G401 (cell line): ENCODE data around the gene LRRC7. TPM values are rescaled to one million over a fixed set of nuclear protein-coding genes. Genes with fewer than 3 reads are reported as not detected.

Experiments
- DNase-seq: peaks from one replicate; pipeline ENCODE4 v3.0.0-alpha.2; 2015; ENCODE audit warnings: low spot score
- in situ Hi-C: cut with HindIII; loops from 2 replicates; pipeline ENCODE4 v1.10.0; 2016; ENCODE audit warnings: low sequenced_read_pairs, mixed read lengths
- total RNA-seq: library from RNA; depleted of rRNA; stranded (reverse); fragments of >200 nt; shearing (Covaris generic); gene quantifications from 2 replicates; pipeline ENCODE4 v1.2.3, GENCODE V29; 2014; rRNA removed

The LRRC7 gene
- not detected in 2 replicates for total RNA-seq

DNA sequence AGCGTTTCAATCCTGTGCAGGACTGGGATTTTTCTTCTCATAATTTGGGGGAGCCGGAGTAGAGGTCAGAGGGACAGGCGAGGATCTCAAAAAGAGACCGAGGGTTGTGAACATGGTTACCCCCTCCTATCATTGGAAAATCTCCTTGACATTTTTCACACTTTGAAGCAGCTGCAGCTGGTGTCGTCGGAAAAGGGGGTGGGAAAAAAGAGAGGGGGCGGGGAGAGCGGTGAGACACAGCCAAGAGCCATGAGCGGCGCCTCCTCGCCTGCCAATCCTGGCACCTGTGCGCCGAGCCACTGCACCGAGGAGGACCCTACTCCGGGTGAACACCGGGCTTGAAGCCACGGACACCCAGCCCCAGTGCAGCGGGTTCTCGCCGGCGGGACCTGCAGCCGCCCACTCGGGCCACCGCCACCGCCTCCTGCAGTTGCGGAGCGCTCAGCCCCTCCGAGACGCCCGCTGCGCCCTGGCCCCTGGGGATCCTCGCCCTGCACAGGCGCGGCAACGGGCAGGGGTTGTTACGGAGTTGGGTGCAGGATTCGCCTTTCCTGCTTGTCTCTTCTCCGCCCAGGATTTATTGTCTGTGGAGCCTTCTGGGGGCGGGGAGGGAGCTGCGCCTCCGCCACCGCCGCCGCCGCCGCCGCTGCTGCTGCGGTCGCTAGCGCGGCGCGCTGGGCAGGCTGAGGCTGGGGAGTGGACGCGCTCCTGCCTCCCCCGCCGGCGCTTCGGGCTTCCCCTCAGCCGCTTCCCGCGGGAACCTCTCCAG, at the start of gene LRRC7:
TSS of gene LRRC7 (plus strand) at position 271 of the 769 bp plus-strand sequence. CDS start 718 bp downstream, outside the sequence.
- DNase-seq = no peak
- in situ Hi-C loops = no loop called here

DNA sequence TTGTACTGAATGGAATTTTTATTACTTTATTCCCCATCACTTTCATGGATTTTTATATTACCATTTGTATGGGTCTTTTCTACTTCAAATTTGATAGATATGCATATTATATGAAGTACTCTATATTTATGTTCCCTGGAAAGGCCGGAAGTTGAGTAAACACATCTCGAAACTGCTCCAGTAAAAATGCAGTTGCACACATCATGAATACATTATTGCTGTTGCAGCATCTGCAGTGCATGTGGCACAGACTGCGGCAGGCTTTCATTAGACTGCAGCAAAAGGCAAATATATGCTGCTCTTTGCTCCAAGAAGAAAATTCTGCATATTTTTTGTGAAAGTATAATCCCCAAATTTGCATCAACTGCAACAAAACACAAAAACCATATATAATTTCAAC, 48.7 kb upstream of the LRRC7 start:
- DNase-seq = no peak
- in situ Hi-C loops = no loop called here

DNA sequence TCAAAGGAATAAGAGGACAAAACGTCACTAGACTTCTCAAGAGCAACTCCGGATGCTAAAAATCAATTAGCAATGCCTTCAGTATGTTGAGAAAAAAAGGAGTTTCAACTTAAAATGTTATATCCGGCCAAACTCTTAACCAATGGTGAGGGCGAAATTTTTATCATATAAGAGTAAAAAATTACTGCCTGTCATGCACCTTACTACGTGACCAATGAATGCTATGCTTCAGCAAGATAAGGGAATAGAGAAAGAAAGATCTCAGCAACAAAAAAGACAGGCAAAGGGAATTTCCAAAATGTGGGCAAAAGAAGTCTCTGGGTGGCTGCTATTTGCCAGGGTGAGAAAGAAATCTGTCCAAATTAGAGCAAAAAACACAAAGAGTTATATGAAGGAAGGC, 47.4 kb upstream of the LRRC7 start:
- in situ Hi-C loops = no loop called here
- DNase-seq = no peak

DNA sequence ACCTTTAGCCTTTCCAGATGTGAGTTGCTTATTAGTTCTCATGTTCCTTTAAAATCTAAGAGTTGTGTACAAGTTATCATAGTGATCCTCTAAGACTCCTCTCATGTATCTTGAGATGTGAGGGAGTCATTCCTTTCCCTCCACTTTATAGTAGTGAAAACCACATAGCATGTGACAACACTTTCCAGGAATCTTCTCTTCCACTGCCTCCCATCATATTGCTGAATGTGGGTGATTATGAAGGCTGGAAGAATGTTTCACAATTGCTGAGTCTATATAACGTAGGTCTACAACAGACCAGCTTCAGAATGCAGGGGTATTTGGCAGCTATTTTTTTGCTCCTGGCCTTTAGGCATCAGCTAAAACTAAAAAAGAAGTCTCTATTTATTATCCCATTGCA, 44.7 kb upstream of the LRRC7 start:
- in situ Hi-C loops = no loop called here
- no peak for DNase-seq

DNA sequence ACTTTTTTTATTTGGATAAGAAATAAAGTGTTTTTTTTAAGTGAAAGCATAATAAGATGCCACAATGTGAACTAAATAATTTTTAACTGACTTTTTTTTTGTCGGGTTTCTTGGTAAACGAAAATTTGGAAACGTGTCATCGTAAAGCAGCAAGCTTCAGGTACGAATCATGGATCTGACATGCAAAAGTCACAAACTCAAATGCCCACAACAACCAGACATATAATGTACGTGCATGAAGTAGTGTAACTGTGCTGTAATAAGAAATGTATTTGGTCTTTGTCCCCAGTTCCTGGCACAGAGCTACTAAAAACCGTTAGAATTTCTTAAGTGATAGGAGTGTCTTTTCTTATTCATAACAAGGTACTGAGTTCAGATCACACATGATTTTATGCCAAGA, 44.3 kb upstream of the LRRC7 start:
- in situ Hi-C loops = no loop called here
- no peak for DNase-seq

DNA sequence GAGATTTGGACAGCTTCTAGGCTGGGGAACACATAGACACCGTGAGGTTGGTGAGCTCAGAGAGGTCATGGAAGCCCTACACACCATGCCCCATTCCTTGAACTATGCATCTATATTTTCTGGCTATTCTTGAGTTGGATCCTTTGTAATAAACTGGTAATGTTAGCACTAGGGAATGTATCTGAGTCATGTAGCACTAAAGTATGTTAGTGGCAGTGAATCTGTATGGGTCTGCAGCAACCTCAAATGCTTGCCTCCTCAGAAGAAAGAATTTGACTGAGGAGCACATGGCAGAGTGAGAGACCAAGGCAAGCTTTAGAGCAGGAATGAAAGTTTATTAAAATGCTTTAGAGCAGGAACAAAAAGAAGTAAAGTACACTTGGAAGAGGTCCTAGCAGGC, 43.7 kb upstream of the LRRC7 start:
- in situ Hi-C loops = no loop called here
- no peak for DNase-seq

DNA sequence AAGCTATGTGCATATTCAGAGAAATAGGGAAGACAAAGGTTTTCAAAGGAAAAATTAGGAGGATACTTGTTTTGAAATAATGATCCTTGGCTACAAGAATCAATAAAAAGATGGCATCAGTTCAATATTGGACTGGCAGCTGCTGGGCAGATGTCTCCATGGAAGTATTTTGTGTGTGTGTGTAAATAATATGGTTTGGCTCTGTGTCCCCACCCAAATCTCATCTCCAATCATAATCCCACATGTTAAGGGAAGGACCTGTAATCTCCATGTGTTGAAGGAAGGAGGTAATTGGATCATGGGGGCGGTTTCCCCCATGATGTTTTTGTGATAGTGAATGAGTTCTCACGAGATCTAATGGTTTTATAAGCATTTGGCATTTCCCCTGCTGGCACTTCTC, 40.4 kb upstream of the LRRC7 start:
- DNase-seq = no peak
- in situ Hi-C loops = no loop called here

DNA sequence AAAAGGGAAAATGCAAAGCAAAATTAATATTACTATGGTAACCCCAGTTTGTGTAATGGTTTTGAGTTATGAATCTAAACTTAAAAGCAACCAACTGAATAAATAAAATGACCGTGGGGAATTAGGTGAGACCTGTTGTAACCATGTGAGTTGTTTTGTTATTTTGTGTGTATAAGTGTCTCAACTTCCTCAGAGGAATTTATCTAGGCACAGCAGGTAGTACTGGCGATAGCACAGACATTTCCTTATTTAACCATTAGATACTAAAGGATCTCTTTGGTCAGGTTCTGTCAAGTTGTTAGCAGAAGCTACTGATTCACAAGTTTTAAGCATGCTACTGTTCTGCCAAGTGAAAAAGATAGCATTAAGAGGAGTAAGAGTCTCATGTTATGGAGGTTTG, 39.3 kb upstream of the LRRC7 start:
- in situ Hi-C loops = no loop called here
- no peak for DNase-seq

DNA sequence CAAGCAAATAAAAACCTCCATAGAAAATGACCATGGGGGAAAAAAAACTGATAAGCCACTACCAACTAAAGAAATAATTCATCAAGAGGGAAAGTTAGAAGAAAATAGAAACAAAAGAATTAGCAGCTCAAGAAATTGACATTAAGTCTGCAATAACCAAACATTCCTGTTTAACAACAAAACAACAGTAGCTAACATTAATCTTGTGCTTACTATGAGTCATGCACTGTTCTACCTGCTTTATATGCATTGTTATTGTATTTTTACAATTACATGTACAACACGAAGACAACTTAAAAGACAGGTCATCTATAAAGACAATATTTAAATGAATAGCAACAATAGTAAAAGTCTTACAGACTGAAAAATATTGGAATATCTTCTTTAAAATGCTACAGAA, 34.4 kb upstream of the LRRC7 start:
- in situ Hi-C loops = no loop called here
- no peak for DNase-seq

DNA sequence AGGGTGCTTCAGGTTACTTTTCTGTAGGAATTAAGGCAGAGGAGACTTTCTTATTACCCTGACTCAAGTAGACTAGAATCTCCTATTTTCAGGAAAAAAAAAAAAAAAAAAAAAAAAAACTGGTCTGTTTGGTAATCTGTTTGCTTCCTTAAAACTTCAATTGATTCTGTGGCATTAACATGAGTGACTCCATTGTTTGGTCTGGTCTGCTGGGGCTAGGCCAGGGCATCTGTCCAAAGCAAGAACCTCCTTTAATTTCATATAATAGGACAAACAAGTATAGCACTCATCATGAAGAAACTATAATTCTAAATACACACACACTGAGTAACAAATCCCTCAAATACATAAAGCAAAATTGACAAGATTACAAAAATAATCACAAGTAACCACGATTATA, 32.9 kb upstream of the LRRC7 start:
- in situ Hi-C loops = no loop called here
- DNase-seq = no peak

DNA sequence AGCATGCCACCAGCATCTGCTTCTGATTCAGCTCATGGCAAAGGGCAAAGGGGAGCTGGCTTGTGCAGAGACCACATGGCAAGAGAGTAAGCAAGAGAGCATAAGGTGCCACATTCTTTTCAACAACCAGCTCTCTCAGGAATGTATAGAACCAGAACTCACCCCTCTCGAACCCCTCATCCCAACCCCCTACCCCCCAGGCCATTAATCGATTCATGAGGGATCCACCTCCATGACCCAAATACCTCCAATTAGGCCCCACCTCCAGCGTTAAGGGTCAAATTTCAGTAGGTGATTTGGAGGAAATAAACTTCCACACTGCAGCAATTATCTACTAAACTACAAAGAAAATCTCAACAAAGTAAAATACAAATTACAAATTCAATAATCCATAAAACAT, 32.2 kb upstream of the LRRC7 start:
- in situ Hi-C loops = no loop called here
- no peak for DNase-seq

DNA sequence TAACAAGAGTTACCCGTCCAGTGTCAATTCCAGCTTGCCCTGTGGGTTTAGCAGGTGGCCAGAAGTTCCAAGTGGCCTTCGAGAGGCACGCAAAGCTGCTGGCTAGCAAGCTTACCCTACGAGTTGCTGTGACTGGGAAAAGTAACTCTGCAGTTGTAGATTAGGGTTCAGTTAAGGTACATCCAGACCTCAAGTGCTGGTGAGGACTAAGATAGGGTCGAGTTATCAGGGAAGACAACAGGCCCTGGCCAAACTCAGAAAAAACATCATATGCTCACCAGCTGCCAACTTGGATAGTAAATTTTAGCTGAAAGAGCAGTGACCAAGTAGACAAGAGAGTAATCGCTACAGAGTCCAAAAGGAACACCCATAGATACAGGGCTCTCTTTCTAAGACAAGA, 27.7 kb upstream of the LRRC7 start:
- no peak for DNase-seq
- in situ Hi-C loops = no loop called here

DNA sequence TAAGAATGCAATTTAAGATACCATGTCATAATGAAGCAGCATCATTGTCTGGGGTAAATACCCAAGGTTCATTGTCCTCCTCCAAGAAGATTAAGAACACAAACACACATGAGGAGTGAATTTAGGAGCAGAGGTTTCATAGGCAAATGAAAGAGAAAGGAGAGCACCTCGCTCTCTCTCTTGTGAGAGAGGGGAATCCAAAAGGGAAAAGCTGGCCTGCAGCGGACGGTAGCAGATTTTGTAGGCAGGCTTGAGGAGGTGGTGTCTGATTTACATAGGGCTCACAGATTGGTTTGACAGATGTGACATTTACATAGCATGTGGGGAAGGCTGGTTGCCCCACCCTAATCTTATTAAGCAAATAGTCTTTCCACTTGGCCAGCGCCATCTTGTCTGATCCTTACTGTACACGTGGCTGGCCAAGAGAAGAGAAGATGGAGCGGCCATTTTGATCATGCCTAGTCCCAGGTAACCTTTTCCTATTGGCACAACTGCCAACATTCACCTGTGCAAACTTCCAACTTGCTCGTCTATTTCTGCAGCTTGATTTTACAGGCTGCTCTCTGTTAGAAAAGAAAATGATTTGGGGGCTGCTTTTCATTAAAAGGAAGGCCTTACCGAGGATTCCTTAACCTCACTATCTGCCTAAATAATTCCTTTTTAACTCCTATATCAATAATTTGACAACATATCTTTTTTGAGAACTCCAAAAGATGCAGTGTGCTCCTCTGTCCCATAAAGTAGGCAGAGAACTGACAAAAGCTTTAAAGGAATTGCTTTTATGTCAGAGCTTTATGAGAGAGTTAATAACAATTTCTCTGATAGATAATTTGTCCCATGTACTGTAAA, 16.0 kb upstream of the LRRC7 start:
- DNase-seq = no peak
- in situ Hi-C loops = no loop called here

DNA sequence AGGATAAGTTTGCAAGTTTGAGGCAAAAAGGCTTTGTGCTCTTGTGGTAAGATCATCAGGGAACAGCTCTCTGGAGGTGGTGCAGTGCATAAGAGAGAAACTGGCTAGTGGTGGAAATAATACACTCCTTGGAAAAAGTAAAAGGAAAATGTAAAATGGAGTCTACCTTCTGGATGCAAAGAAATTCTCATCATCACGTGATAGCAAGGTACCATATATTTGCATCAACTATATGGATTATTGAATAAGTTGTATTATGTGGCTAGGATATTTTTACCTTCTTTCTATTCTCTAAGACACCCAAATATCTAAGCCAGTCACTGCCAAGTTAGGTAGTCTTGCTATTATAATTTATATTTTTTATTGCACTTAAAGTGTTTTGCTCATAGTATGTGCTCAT, 14.0 kb upstream of the LRRC7 start:
- DNase-seq = no peak
- in situ Hi-C loops = no loop called here

DNA sequence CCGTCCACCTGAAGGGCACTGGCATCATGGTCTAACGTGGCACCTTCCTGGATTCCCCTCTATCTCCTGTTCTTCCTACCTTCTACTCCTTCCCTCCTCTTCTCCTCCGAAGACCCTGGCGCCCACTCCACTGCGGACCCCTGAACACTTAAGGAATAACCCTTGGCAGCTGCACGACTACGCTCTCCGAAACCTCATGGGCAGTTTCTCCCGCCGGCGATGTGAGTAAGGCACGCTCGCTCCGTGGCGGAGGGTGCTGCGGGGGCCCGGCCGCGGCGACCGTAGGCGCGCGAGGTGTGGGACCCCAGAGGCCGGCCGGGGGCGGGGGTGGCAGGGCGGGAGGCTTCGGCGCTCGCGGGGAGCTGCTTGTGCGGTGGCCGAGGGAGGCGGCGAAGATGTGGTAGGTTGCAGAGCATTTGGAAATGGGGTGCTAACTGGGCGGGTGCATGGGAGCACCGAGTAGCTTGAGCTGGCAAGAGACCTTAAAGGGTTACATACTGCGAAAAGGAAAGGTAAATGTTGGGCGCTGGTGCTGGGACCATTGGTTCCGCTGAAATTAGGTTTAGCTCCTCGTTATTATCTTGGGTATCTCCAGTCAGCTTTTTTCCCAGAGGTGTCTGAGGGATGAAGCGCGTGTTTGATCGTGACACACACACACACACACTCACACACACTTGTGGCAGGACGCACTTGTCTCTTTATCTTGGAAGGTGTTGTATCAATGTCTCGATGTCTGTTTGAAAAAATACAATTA, 876 bp downstream of the LRRC7 start:
- in situ Hi-C loops = no loop called here
- DNase-seq = no peak

DNA sequence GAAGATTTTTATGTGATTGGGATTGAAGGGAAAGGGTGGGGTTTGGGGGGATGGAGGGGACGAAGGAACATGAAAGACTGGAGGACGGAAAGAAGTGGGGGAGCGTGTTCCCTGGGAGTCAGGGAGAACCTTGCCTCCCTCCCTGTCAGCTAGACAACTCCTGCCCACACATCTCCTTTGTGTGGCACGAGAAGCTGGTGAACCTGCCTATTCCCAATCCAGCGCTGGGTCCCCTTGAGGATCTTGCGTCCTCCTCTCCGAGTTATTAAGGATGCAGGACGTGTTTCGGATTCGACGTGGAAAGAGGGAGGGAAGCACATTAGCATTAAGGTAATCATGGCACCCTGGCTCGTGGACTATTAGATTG, 1.4 kb downstream of the LRRC7 start:
- in situ Hi-C loops = no loop called here

DNA sequence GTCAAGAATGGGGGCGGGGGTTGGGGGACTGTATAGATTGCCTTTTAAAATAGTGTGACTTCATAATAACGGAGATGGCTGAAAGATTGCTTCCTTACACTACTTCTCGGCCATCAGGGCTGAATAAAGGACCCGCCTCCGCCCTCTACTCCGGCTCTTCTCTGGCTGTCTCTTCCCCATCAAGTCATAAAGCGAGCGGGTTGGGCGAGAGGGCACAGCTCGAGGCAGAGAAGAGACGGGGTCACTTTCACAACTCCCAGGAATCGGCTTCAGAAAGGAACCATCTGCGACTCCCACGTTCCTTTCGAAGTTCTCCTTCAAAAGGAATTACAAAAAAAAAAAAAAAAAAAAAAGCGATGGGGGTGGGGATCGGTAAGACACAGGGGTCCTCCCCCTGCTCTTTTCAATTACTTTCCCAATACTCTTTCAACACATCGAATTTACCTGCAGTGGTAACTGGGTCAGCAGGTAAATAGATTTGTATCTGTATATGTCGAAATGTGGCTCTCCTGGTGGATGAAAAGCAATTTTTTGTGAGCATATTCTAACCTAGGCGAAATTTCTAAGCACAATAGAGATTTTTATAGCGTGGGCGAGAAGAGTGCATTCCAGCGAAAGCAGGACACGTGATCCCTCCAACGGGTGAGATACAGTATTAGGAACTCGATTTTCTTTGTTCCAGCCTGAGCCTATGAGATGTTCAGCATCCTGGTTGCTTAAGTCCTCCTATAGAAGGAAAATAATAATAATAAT, 2.0 kb downstream of the LRRC7 start:
- in situ Hi-C loops = no loop called here

More for the DNA sequence above, 1.4 kb downstream of the LRRC7 start:
- no peak for DNase-seq

DNA sequence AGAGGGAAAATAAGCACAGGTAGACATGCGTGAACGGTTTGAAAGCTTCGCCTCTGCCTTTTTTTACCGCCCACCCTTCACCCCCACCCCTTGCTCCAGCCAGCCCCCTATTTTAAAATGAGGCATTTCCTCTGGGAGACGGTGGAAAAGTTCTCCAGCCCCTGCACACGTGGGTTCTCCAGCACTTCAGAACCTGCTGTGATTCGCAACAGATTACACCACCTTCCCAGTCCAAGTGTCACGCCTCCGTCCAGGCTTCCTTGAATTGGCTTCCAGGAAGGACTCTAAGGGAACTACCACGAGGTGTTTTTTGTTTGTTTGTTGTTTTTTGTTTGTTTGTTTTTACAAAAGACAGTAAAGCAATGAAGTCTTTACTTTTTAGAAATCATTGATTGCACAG, 2.6 kb downstream of the LRRC7 start:
- in situ Hi-C loops = no loop called here
- DNase-seq = no peak

More for the DNA sequence above, 2.0 kb downstream of the LRRC7 start:
- DNase-seq = no peak

DNA sequence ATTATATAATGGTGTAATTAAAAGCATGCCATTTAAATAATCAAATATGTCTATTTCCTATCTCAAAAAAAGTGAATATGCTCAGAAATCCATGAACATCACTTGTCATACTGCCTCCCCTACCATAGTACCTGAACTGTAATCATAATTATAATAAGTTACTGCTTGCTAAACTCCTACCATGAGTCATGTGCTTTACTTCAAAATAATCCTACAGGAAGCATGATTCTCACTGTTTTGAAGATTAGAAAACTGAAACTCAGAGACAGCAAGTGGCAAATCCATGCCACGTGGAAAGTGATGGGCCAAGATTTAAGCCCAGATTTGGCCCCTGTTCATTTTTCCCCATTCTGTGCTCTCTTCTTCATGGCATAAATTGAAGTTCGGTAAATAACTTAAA, 5.2 kb downstream of the LRRC7 start:
- DNase-seq = no peak
- in situ Hi-C loops = no loop called here
